HG02970 (cell line): ENCODE data around the gene AGPS.
"Not testable (repeated sequence)": the region's sequence is repeated elsewhere in the genome, so short reads cannot be mapped to it uniquely, and the experiment has no call there.

Experiments used
- ATAC-seq: cut with Tn5 transposase; IDR thresholded peaks from one replicate; pipeline ENCODE4 v1.9.1; 2021; ENCODE audit warnings: mild to moderate bottlenecking, moderate library complexity, moderate number of reproducible peaks; ENCODE audit not compliant: unreplicated experiment, low FRiP score

The AGPS gene

GRCh38 chr2:177547772-177548171, 155.2 kb downstream of the AGPS start:
- ATAC-seq, result no peak

- ATAC-seq, result no peak
These were observed 156.1 kb downstream of the AGPS start for GRCh38 chr2:177548636-177549035.

GRCh38 chr2:177549171-177549570, 156.6 kb downstream of the AGPS start:
- no peak for ATAC-seq

GRCh38 chr2:177550264-177551200, 158.0 kb downstream of the AGPS start:
- ATAC-seq, result no peak

GRCh38 chr2:177551360-177551759, 158.8 kb downstream of the AGPS start:
- ATAC-seq, result not testable (repeated sequence)

GRCh38 chr2:177551989-177552421, 159.4 kb downstream of the AGPS start:
- no peak for ATAC-seq

GRCh38 chr2:177552422-177553175, 160.0 kb downstream of the AGPS start:
- ATAC-seq, result peak; percentile 97

GRCh38 chr2:177553176-177553884, 160.8 kb downstream of the AGPS start:
- no peak for ATAC-seq

- ATAC-seq, result no peak
These were observed 161.8 kb downstream of the AGPS start for GRCh38 chr2:177554365-177554764.

GRCh38 chr2:177556153-177556552, 163.6 kb downstream of the AGPS start:
- no peak for ATAC-seq

GRCh38 chr2:177557794-177558193, 165.2 kb downstream of the AGPS start:
- no peak for ATAC-seq

- ATAC-seq, result no peak
These were observed 167.1 kb downstream of the AGPS start for GRCh38 chr2:177559638-177560037.

- ATAC-seq, result no peak
These were observed 175.8 kb downstream of the AGPS start for GRCh38 chr2:177568390-177568789.

GRCh38 chr2:177568893-177569292, 176.3 kb downstream of the AGPS start:
- no peak for ATAC-seq

- ATAC-seq, result no peak
These were observed 179.7 kb downstream of the AGPS start for GRCh38 chr2:177572236-177572671.

- no peak for ATAC-seq
These were observed 180.5 kb downstream of the AGPS start for GRCh38 chr2:177573120-177573519.

- no peak for ATAC-seq
These were observed 181.8 kb downstream of the AGPS start for GRCh38 chr2:177574356-177574755.

- ATAC-seq, result no peak
These were observed 182.8 kb downstream of the AGPS start for GRCh38 chr2:177575358-177575757.

- ATAC-seq, result no peak
These were observed 184.5 kb downstream of the AGPS start for GRCh38 chr2:177577075-177577474.

- ATAC-seq, result no peak
These were observed 185.9 kb downstream of the AGPS start for GRCh38 chr2:177578454-177578853.
